Coronary artery (tissue), 2 donors: ENCODE measurements around the gene G2E3.

Experiments used
- DNase-seq: peaks from one replicate; pipeline ENCODE4 v3.0.0-alpha.2; 2017; ENCODE audit warnings: low spot score
- H3K27ac ChIP-seq, 2 donors: fragments of 200-600 bp; sonication (generic); one replicate each; pipeline ENCODE4 v1.5.1; 2016 to 2019
- H3K4me3 ChIP-seq: fragments of 200-600 bp; sonication (generic); 2 replicates; pipeline ENCODE4 v1.5.1; 2016; ENCODE audit warnings: mild to moderate bottlenecking, moderate library complexity
- TF ChIP-seq, protein P1 (sequence below): fragments of 200-600 bp; sonication (generic); IDR thresholded peaks from one replicate; pipeline ENCODE4 v1.5.1; 2019; ENCODE audit warnings: antibody characterized with exemption

Gene G2E3

DNA sequence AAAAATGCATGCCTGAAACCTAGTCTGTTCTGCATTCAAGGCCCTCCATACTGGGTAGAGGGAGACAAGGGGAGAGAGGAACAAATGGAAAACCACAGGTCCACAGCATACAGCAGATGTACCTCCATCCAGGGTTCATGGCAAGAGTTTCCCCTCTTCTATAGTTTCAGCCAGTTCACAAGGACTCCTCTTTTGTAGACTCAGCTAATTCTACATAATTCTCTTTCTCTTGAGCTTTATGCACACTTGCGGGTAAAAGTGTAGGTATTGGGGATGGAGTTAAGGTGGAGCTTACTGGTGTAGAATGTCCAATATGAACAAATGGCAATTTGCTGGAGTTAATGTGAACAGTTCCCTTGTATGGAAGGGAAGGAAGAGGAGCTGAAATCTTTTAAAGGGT lies 23.4 kb downstream of the G2E3 start:
- H3K27ac ChIP-seq = no peak overlapping the region
- no peak for DNase-seq
- TF ChIP-seq, protein P1, sequence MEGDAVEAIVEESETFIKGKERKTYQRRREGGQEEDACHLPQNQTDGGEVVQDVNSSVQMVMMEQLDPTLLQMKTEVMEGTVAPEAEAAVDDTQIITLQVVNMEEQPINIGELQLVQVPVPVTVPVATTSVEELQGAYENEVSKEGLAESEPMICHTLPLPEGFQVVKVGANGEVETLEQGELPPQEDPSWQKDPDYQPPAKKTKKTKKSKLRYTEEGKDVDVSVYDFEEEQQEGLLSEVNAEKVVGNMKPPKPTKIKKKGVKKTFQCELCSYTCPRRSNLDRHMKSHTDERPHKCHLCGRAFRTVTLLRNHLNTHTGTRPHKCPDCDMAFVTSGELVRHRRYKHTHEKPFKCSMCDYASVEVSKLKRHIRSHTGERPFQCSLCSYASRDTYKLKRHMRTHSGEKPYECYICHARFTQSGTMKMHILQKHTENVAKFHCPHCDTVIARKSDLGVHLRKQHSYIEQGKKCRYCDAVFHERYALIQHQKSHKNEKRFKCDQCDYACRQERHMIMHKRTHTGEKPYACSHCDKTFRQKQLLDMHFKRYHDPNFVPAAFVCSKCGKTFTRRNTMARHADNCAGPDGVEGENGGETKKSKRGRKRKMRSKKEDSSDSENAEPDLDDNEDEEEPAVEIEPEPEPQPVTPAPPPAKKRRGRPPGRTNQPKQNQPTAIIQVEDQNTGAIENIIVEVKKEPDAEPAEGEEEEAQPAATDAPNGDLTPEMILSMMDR = no peak
- no peak overlapping the region for H3K4me3 ChIP-seq

DNA sequence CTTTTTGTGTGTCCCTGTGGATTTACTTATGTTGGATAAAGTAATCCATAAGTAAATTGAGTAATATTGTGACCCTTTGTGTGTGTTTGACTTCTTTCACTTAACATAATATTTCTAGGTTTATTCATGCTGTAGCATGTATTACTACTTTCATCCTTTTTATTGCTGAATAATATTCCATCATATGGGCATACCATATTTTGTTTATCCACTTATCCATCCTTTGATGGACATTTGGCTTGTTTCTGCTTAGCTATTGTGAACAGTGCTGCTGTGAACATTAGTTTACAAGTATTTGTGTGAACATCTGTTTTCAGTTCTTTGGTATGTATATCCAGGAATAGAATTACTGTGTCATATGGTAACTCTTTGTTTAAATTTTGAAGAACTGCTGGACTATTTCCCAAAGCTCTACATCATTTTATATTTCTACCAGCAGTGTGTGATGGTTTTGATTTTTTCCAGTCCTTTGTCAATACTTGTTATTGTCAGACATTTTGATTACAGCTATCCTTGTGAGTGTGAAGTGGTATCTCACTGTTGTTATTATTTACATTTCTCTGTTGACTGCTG lies 25.2 kb downstream of the G2E3 start:
- DNase-seq = no peak
- H3K27ac ChIP-seq = no peak overlapping the region
- TF ChIP-seq, protein P1 = no peak
- no peak overlapping the region for H3K4me3 ChIP-seq

DNA sequence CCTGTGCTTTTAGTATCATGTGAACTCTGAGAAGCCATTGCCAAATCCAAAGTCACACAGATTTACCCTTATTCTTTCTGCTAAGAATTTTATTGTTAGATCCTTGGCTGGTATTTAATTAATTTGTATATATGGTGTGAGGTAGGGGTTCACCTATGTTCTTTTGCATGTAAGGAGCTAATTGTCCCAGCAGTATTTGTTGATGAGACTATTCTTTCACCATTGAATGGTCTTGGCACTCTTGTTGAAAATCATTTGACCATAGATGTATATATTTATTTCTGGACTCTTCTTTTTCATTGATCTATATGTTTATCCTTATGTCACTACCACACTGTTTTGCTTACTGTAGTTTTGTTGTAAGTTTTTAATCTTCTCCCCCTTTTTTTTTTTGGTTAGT lies 26.2 kb downstream of the G2E3 start:
- no peak overlapping the region for H3K4me3 ChIP-seq
- H3K27ac ChIP-seq = no peak overlapping the region
- TF ChIP-seq, protein P1 = no peak
- no peak for DNase-seq

DNA sequence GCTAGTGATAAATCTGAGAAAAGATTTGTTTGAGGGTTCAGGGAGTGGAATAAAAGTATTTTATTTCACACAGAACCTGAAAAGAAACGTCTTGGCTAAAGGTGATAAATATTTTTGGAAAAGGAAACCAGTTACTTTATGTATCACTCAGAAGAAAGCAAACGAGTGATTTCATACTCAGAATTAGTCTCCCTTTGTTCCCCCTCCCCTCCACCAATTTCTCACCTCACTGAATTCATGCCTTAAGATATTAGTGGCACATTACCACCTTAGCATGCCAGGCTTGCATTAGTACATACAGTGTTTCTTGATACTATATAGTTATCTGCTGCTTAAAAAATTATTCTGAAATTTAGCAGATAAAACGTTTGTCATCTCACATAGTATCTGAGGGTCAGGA lies 28.2 kb downstream of the G2E3 start:
- TF ChIP-seq, protein P1 = no peak
- no peak for DNase-seq
- Histone ChIP-seq H3K27ac (no peak overlapping the region), H3K4me3 (no peak overlapping the region)

GRCh38 chr14:30588873-30589272 lies 29.9 kb downstream of the G2E3 start:
- TF ChIP-seq, protein P1 = no peak
- no peak overlapping the region for H3K27ac ChIP-seq
- no peak overlapping the region for H3K4me3 ChIP-seq
- DNase-seq = no peak

- H3K4me3 ChIP-seq = no peak overlapping the region
- no peak overlapping the region for H3K27ac ChIP-seq
- no peak for DNase-seq
- TF ChIP-seq, protein P1 = no peak
Measured at GRCh38 chr14:30596935-30597334, 38.0 kb downstream of the G2E3 start.

GRCh38 chr14:30597504-30597903 lies 38.5 kb downstream of the G2E3 start:
- H3K27ac ChIP-seq = no peak overlapping the region
- TF ChIP-seq, protein P1 = no peak
- DNase-seq = no peak
- no peak overlapping the region for H3K4me3 ChIP-seq
